SK-N-SH (cell line): Measurements from ENCODE around the gene INHBB. TPM values are rescaled to one million over a fixed set of nuclear protein-coding genes. Genes with fewer than 3 reads are reported as not detected.

Source experiments
- CTCF ChIA-PET: fragments of 300-600, 350-600 bp; formaldehyde crosslinking; extraction: SDS; loops from one replicate; lab custom pipeline; 2021; lab: Yijun Ruan, JAX
- POLR2A ChIA-PET: fragments of 350-600 bp; sonication (Branson Sonifier 250); formaldehyde crosslinking; extraction: SDS; loops from one replicate; lab custom pipeline; 2020; ENCODE audit warnings: antibody characterized with exemption, inconsistent platforms; lab: Yijun Ruan, JAX
- DNase-seq: peaks from one replicate; pipeline ENCODE4 v3.0.0; 2012
- H2AFZ ChIP-seq: fragments of 200-600 bp; sonication (generic); 2 replicates; pipeline ENCODE4 v1.8.1; 2016; ENCODE audit warnings: antibody characterized with exemption, mild to moderate bottlenecking, low read depth
- H3F3A ChIP-seq: fragments of 200-600 bp; sonication (generic); replicated peaks from 2 replicates; pipeline ENCODE3; 2016; ENCODE audit warnings: antibody characterized with exemption, mild to moderate bottlenecking; ENCODE audit not compliant: insufficient read depth
- H3K27ac ChIP-seq, 2 experiments: fragments of 200-500 bp in 1 of 2; fragments of 200-600 bp in 1 of 2; sonication (Bioruptor generic) in 1 of 2; sonication (generic), shearing (Covaris generic) in 1 of 2; 2 replicates each; pipeline versions ENCODE4 v1.5.1 to v1.6.1; 2014 to 2016; ENCODE audit warnings: low read depth in 2 of 2, inconsistent platforms in 1 of 2, low read length in 1 of 2, mild to moderate bottlenecking in 1 of 2, mixed read lengths in 1 of 2
- H3K27me3 ChIP-seq: fragments of 200-600 bp; sonication (generic), shearing (Covaris generic); 2 replicates; pipeline ENCODE4 v1.6.1; 2016; ENCODE audit warnings: mixed run types; ENCODE audit not compliant: insufficient read depth
- H3K36me3 ChIP-seq, 2 experiments: fragments of 200-500 bp in 1 of 2; fragments of 200-600 bp in 1 of 2; sonication (Bioruptor generic) in 1 of 2; sonication (generic) in 1 of 2; replicated peaks in 1 of 2; 2 replicates each; pipeline versions ENCODE3 to v1.5.1; 2014 to 2016; ENCODE audit warnings: low read length in 1 of 2, mild to moderate bottlenecking in 1 of 2; ENCODE audit not compliant: insufficient read depth in 2 of 2, control insufficient read depth in 1 of 2
- H3K4me1 ChIP-seq, 2 experiments: fragments of 200-500 bp in 1 of 2; fragments of 200-600 bp in 1 of 2; sonication (Bioruptor generic) in 1 of 2; sonication (generic), shearing (Covaris generic) in 1 of 2; 2 replicates each; pipeline versions ENCODE4 v1.5.1 to v1.6.1; 2014 to 2016; ENCODE audit warnings: low read depth in 1 of 2, low read length in 1 of 2, mixed run types in 1 of 2; ENCODE audit not compliant: insufficient read depth in 2 of 2, control insufficient read depth in 1 of 2
- H3K4me2 ChIP-seq: fragments of 200-600 bp; sonication (generic), shearing (Covaris generic); 2 replicates; pipeline ENCODE4 v1.6.1; 2017; ENCODE audit warnings: mixed run types
- H3K4me3 ChIP-seq, 2 experiments: fragments of 200-500 bp in 1 of 2; fragments of 200-600 bp in 1 of 2; sonication (Bioruptor generic) in 1 of 2; sonication (generic), shearing (Covaris generic) in 1 of 2; 2 replicates each; pipeline versions ENCODE4 v1.5.1 to v1.8.1; 2014 to 2016; ENCODE audit warnings: low read depth in 2 of 2, inconsistent platforms in 1 of 2, low read length in 1 of 2, mild to moderate bottlenecking in 1 of 2, mixed read lengths in 1 of 2, moderate library complexity in 1 of 2
- H3K79me2 ChIP-seq: fragments of 200-600 bp; sonication (generic); 2 replicates; pipeline ENCODE4 v1.8.1; 2017; ENCODE audit warnings: mild to moderate bottlenecking; ENCODE audit not compliant: insufficient read depth
- H3K9ac ChIP-seq: fragments of 200-600 bp; sonication (generic); 2 replicates; pipeline ENCODE4 v1.6.1; 2017; ENCODE audit warnings: mixed run types
- H3K9me2 ChIP-seq: fragments of 200-600 bp; sonication (generic); 2 replicates; pipeline ENCODE4 v1.6.1; 2017; ENCODE audit warnings: mixed run types
- H3K9me3 ChIP-seq: fragments of 200-600 bp; sonication (generic); 2 replicates; pipeline ENCODE4 v1.6.1; 2017; ENCODE audit warnings: mixed run types, mild to moderate bottlenecking, moderate library complexity
- H4K20me1 ChIP-seq: fragments of 200-600 bp; sonication (generic); 2 replicates; pipeline ENCODE4 v1.6.1; 2017; ENCODE audit warnings: mild to moderate bottlenecking, mixed run types; ENCODE audit not compliant: insufficient read depth
- EP300 ChIP-seq, 2 experiments: IDR thresholded peaks; 2 replicates each; pipeline versions ENCODE4 v1.4.0 to v1.6.1; 2012; ENCODE audit warnings: borderline replicate concordance in 1 of 2, low read depth in 1 of 2, low read length in 1 of 2
- FOSL2 ChIP-seq: IDR thresholded peaks from 2 replicates; pipeline ENCODE4 v1.4.0; 2012; ENCODE audit warnings: low read depth, mild to moderate bottlenecking, moderate library complexity, borderline replicate concordance
- FOXJ3 ChIP-seq: sonication (generic); formaldehyde crosslinking; IDR thresholded peaks from 2 replicates; pipeline ENCODE4 v1.5.1; 2020; ENCODE audit warnings: mild to moderate bottlenecking, missing genetic modification reagents
- FOXM1 ChIP-seq: IDR thresholded peaks from 2 replicates; pipeline ENCODE4 v1.4.0; 2012; ENCODE audit warnings: low read depth, mild to moderate bottlenecking
- GABPA ChIP-seq: IDR thresholded peaks from 2 replicates; pipeline ENCODE4 v1.4.0; 2012; ENCODE audit warnings: low read depth, mild to moderate bottlenecking
- GATA2 ChIP-seq: sonication (generic); formaldehyde crosslinking; IDR thresholded peaks from 2 replicates; pipeline ENCODE4 v1.5.0; 2020; ENCODE audit warnings: mild to moderate bottlenecking, missing genetic modification reagents
- JUND ChIP-seq: IDR thresholded peaks from 2 replicates; pipeline ENCODE4 v1.4.0; 2012
- MXI1 ChIP-seq: IDR thresholded peaks from 2 replicates; pipeline ENCODE4 v1.6.1; 2012; ENCODE audit warnings: mild to moderate bottlenecking, low read depth, low read length, improper control_type of control experiment
- NRF1 ChIP-seq: IDR thresholded peaks from 2 replicates; pipeline ENCODE4 v1.6.1; 2012; ENCODE audit warnings: low read depth, mild to moderate bottlenecking, low read length
- POLR2AphosphoS5 ChIP-seq: IDR thresholded peaks from 2 replicates; pipeline ENCODE4 v1.6.1; 2012; ENCODE audit warnings: low read depth, low read length
- RAD21 ChIP-seq: IDR thresholded peaks from 2 replicates; pipeline ENCODE4 v1.6.1; 2012; ENCODE audit warnings: mild to moderate bottlenecking, low read length
- SIN3A ChIP-seq: IDR thresholded peaks from 2 replicates; pipeline ENCODE4 v1.6.1; 2012; ENCODE audit warnings: low read depth, mild to moderate bottlenecking, low read length, moderate library complexity, borderline replicate concordance
- TEAD4 ChIP-seq: IDR thresholded peaks from 2 replicates; pipeline ENCODE4 v1.4.0; 2012; ENCODE audit warnings: mild to moderate bottlenecking, borderline replicate concordance; ENCODE audit not compliant: insufficient read depth
- USF1 ChIP-seq: IDR thresholded peaks from 2 replicates; pipeline ENCODE4 v1.4.0; 2012; ENCODE audit warnings: low read depth, borderline replicate concordance
- YY1 ChIP-seq: IDR thresholded peaks from 2 replicates; pipeline ENCODE4 v1.4.0; 2012; ENCODE audit warnings: low read depth, mild to moderate bottlenecking
- WGBS: methylation state at CpG from one replicate; pipeline ENCODE4 v1.1.6; 2017; ENCODE audit warnings: low lambda C conversion rate; 5-methylcytosine and 5-hydroxymethylcytosine counted together
- polyA plus RNA-seq, 3 experiments: library from polyadenylated mRNA; depleted of rRNA; stranded (reverse); fragments of >200 nt; gene quantifications; 2 replicates each; pipeline ENCODE4 v1.2.3, GENCODE V29; 2012
- TF ChIP-seq, protein P1 (sequence below): IDR thresholded peaks from 2 replicates; pipeline ENCODE4 v1.6.1; 2012; ENCODE audit warnings: mild to moderate bottlenecking, low read depth, low read length, moderate library complexity

INHBB gene
- polyA plus RNA-seq, 1 of the 3 experiments (the other 2 are of a cell fraction): 0.03 TPM

GRCh38 chr2:120336749-120337148 lies 9.2 kb upstream of the INHBB start:
- POLR2A ChIA-PET: no interaction called here
- H3K79me2 ChIP-seq: no peaks in the 10 kb centered on the region
- no peaks in the 10 kb centered on the region for H3F3A ChIP-seq
- no peaks in the 10 kb centered on the region for H3K9me3 ChIP-seq
- H3K36me3 ChIP-seq: no peaks in the 10 kb centered on the region
- H3K9ac ChIP-seq: no peak overlapping the region
- no peaks in the 10 kb centered on the region for H4K20me1 ChIP-seq
- no peak overlapping the region for H3K27ac ChIP-seq
- H3K4me1 ChIP-seq: no peaks in the 10 kb centered on the region; a peak in 1 of 4 replicates
- no peak overlapping the region for H3K4me3 ChIP-seq
- H3K9me2 ChIP-seq: no peaks in the 10 kb centered on the region
- no peak overlapping the region for H2AFZ ChIP-seq
- peaks cover 28% of the 10 kb centered on the region for H3K27me3 ChIP-seq
- WGBS: 52% methylated on average over 8 of the region's 8 CpGs
- no peak for TF ChIP-seq EP300 (IDR thresholded peaks at IDR 0.05; ENCODE audit: borderline replicate concordance in 1 of 2, low read depth in 1 of 2, low read length in 1 of 2)
- no peak for TF ChIP-seq SIN3A
- TF ChIP-seq TEAD4: no peak
- no peak for TF ChIP-seq YY1
- TF ChIP-seq GABPA: no peak
- TF ChIP-seq, all 33 proteins: peak for 0
- CTCF ChIA-PET: interaction anchor here (1.8 to 2.3 kb wide), 2 partner anchors 10 to 344 kb away, joined by 4 to 7 read pairs; no protein-coding TSS in a partner anchor
- DNase-seq: no peak
- H3K4me2 ChIP-seq: no peak overlapping the region

- CTCF ChIA-PET: interaction anchor here (2.3 kb wide), 1 partner anchor 343 kb away, joined by 7 read pairs; no protein-coding TSS in a partner anchor
- DNase-seq: no peak
- H3K27ac ChIP-seq: no peak overlapping the region
- no peaks in the 10 kb centered on the region for H3K36me3 ChIP-seq
- no peaks in the 10 kb centered on the region for H3K79me2 ChIP-seq
- no peak overlapping the region for H3K4me2 ChIP-seq
- H4K20me1 ChIP-seq: no peaks in the 10 kb centered on the region
- no peak overlapping the region for H3K4me3 ChIP-seq
- H2AFZ ChIP-seq: no peak overlapping the region
- no peaks in the 10 kb centered on the region for H3K9me2 ChIP-seq
- no peak for TF ChIP-seq MXI1
- TF ChIP-seq NRF1: no peak
- no peak for TF ChIP-seq RAD21
- TF ChIP-seq FOSL2: no peak
- no peak for TF ChIP-seq USF1
- no peak for TF ChIP-seq JUND
- TF ChIP-seq, protein P1, sequence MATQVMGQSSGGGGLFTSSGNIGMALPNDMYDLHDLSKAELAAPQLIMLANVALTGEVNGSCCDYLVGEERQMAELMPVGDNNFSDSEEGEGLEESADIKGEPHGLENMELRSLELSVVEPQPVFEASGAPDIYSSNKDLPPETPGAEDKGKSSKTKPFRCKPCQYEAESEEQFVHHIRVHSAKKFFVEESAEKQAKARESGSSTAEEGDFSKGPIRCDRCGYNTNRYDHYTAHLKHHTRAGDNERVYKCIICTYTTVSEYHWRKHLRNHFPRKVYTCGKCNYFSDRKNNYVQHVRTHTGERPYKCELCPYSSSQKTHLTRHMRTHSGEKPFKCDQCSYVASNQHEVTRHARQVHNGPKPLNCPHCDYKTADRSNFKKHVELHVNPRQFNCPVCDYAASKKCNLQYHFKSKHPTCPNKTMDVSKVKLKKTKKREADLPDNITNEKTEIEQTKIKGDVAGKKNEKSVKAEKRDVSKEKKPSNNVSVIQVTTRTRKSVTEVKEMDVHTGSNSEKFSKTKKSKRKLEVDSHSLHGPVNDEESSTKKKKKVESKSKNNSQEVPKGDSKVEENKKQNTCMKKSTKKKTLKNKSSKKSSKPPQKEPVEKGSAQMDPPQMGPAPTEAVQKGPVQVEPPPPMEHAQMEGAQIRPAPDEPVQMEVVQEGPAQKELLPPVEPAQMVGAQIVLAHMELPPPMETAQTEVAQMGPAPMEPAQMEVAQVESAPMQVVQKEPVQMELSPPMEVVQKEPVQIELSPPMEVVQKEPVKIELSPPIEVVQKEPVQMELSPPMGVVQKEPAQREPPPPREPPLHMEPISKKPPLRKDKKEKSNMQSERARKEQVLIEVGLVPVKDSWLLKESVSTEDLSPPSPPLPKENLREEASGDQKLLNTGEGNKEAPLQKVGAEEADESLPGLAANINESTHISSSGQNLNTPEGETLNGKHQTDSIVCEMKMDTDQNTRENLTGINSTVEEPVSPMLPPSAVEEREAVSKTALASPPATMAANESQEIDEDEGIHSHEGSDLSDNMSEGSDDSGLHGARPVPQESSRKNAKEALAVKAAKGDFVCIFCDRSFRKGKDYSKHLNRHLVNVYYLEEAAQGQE: no peak
- no peak for TF ChIP-seq FOXM1
- TF ChIP-seq FOXJ3: no peak
- no peak for TF ChIP-seq TEAD4
- TF ChIP-seq GATA2 (CRISPR knock-in tag): no peak
- no peak for TF ChIP-seq POLR2AphosphoS5
- TF ChIP-seq YY1: no peak
- TF ChIP-seq, all 33 proteins: peak for 0
- no peaks in the 10 kb centered on the region for H3F3A ChIP-seq
- H3K9ac ChIP-seq: no peak overlapping the region
- 60% methylated on average over 1 of the region's 1 CpG for WGBS
- no peaks in the 10 kb centered on the region for H3K9me3 ChIP-seq
- peaks cover 0 to 1% of the 10 kb centered on the region in 2 experiments; a peak in 1 of 4 replicates for H3K4me1 ChIP-seq
- H3K27me3 ChIP-seq: peaks cover 39% of the 10 kb centered on the region
- POLR2A ChIA-PET: no interaction called here
These were observed 7.9 kb upstream of the INHBB start for GRCh38 chr2:120338015-120338414.
